CD4-positive, alpha-beta memory T cell (primary cell): ENCODE measurements around the gene ADAM12. TPM values are rescaled to one million over a fixed set of nuclear protein-coding genes. Genes with fewer than 3 reads are reported as not detected.

Source experiments
- CTCF ChIA-PET: fragments of 350-600 bp; sonication (Branson Sonifier 250); formaldehyde crosslinking; loops from one replicate; lab custom pipeline; 2021; ENCODE audit warnings: inconsistent platforms; ENCODE audit not compliant: partially characterized antibody; lab: Charles Lee
- POLR2A ChIA-PET: fragments of 350-600 bp; sonication (Branson Sonifier 250); formaldehyde crosslinking; loops from one replicate; lab custom pipeline; 2021; ENCODE audit not compliant: partially characterized antibody; lab: Charles Lee
- DNase-seq, 5 donors: peaks; one replicate each; pipeline versions ENCODE4 v3.0.0 to v3.0.0-alpha.2; 2020 to 2022; ENCODE audit warnings: mixed read lengths in 1 of 5
- H3K27ac ChIP-seq: one replicate; pipeline ENCODE4 v1.7.0; 2013; ENCODE audit warnings: low read depth, low read length
- H3K27me3 ChIP-seq: 2 replicates; pipeline ENCODE4 v1.7.0; 2013; ENCODE audit warnings: mild to moderate bottlenecking, low read length, moderate library complexity; ENCODE audit not compliant: insufficient read depth
- H3K36me3 ChIP-seq: 2 replicates; pipeline ENCODE4 v1.7.0; 2013; ENCODE audit warnings: mild to moderate bottlenecking, low read length, moderate library complexity; ENCODE audit not compliant: insufficient read depth
- H3K4me1 ChIP-seq: 2 replicates; pipeline ENCODE4 v1.7.0; 2013; ENCODE audit warnings: mild to moderate bottlenecking, low read length, moderate library complexity; ENCODE audit not compliant: insufficient read depth
- H3K4me3 ChIP-seq, 2 donors: one replicate each; pipeline ENCODE4 v1.7.0; 2013; ENCODE audit warnings: low read length in 2 of 2, mild to moderate bottlenecking in 1 of 2
- H3K9me3 ChIP-seq, 2 donors: one replicate each; pipeline ENCODE4 v1.7.0; 2013; ENCODE audit warnings: low read length in 2 of 2, control low read depth in 1 of 2; ENCODE audit not compliant: control insufficient read depth in 1 of 2
- H3K27ac Mint-ChIP-seq, 7 donors: one replicate each; pipeline ENCODE4 v1.8.0; 2020 to 2021; ENCODE audit warnings: mixed read lengths in 7 of 7, mild to moderate bottlenecking in 6 of 7, inconsistent platforms in 3 of 7, moderate library complexity in 3 of 7
- H3K27me3 Mint-ChIP-seq, 2 donors: one replicate each; pipeline ENCODE4 v1.8.0; 2020 to 2021; ENCODE audit warnings: mixed read lengths in 2 of 2
- H3K36me3 Mint-ChIP-seq, 2 donors: one replicate each; pipeline ENCODE4 v1.8.0; 2020 to 2021; ENCODE audit warnings: mixed read lengths in 2 of 2, inconsistent platforms in 1 of 2, mild to moderate bottlenecking in 1 of 2
- H3K4me1 Mint-ChIP-seq, 4 donors: one replicate each; pipeline ENCODE4 v1.8.0; 2020 to 2021; ENCODE audit warnings: mixed read lengths in 4 of 4, mild to moderate bottlenecking in 1 of 4
- H3K4me3 Mint-ChIP-seq, 8 donors: one replicate each; pipeline ENCODE4 v1.8.0; 2020 to 2021; ENCODE audit warnings: mixed read lengths in 8 of 8, mild to moderate bottlenecking in 7 of 8, moderate library complexity in 6 of 8, inconsistent platforms in 3 of 8
- H3K9me3 Mint-ChIP-seq, 8 donors: one replicate each; pipeline ENCODE4 v1.8.0; 2020 to 2021; ENCODE audit warnings: mixed read lengths in 8 of 8, mild to moderate bottlenecking in 5 of 8, inconsistent platforms in 3 of 8, moderate library complexity in 1 of 8
- intact Hi-C: fragments of 100-400 bp; cut with micrococcal nuclease; formaldehyde crosslinking; loops from one replicate; pipeline ENCODE4 v1.15.1; 2023
- polyA plus RNA-seq, 2 donors: library from polyadenylated mRNA; unstranded; fragments of 300-500 nt; fragmentation: Illumina TruSeq; gene quantifications; one replicate each; pipeline ENCODE4 v1.2.3, GENCODE V29; 2021
- total RNA-seq, 2 experiments: library from RNA; stranded (reverse); gene quantifications; one replicate each; pipeline ENCODE4 v1.2.3, GENCODE V29; 2021

The ADAM12 gene
- total and polyA plus RNA-seq, 4 experiments from 2014 or later = 0.17 to 2.3 (median 1.1) TPM

- Histone ChIP-seq H3K27me3 (no peaks in the 10 kb centered on the region), H3K36me3 (no peaks in the 10 kb centered on the region), H3K27ac (peak overlapping the region; percentile 19), H3K9me3 (no peaks in the 10 kb centered on the region), H3K4me3 (no peak overlapping the region), H3K4me1 (peaks cover 14% of the 10 kb centered on the region)
- Mint-ChIP-seq H3K36me3 (peaks cover 0 to 4% of the 10 kb centered on the region in 2 donors), H3K27ac (peak overlapping the region in 6 of 7 donors; percentile 24 to 90 (median 86)), H3K9me3 (peaks cover 0 to 4% (median 0%) of the 10 kb centered on the region in 8 donors), H3K4me1 (peaks cover 8 to 9% (median 9%) of the 10 kb centered on the region in 4 donors), H3K27me3 (peaks cover 0 to 1% of the 10 kb centered on the region in 2 donors), H3K4me3 (no peak overlapping the region)
- ChIA-PET POLR2A (no interaction called here), CTCF (no interaction called here)
- DNase-seq = no peak
- intact Hi-C loops = no loop called here
These were observed 347.2 kb downstream of the ADAM12 start for GRCh38 chr10:126041117-126041516.

- ChIA-PET CTCF (no interaction called here), POLR2A (no interaction called here)
- H3K4me3 ChIP-seq = no peak overlapping the region
- H3K4me1 Mint-ChIP-seq = peaks cover 8 to 9% (median 9%) of the 10 kb centered on the region in 4 donors
- peaks cover 0 to 4% of the 10 kb centered on the region in 2 donors for H3K36me3 Mint-ChIP-seq
- H3K27me3 Mint-ChIP-seq = peaks cover 0 to 1% of the 10 kb centered on the region in 2 donors
- no peak for DNase-seq
- peaks cover 14% of the 10 kb centered on the region for H3K4me1 ChIP-seq
- no peak overlapping the region for H3K27ac Mint-ChIP-seq
- no peaks in the 10 kb centered on the region for H3K36me3 ChIP-seq
- intact Hi-C loops = no loop called here
- no peak overlapping the region for H3K4me3 Mint-ChIP-seq
- H3K9me3 ChIP-seq = peaks cover 0 to 5% of the 10 kb centered on the region in 2 donors
- H3K9me3 Mint-ChIP-seq = peaks cover 0 to 9% (median 4%) of the 10 kb centered on the region in 8 donors
- no peak overlapping the region for H3K27ac ChIP-seq
- no peaks in the 10 kb centered on the region for H3K27me3 ChIP-seq
These were observed 350.3 kb downstream of the ADAM12 start for GRCh38 chr10:126037946-126038345.

GRCh38 chr10:126036515-126036914 is 351.8 kb downstream of the ADAM12 start:
- ChIA-PET POLR2A (no interaction called here), CTCF (interaction anchor here (1.5 kb wide), 1 partner anchor 10 kb away, joined by 4 read pairs; no protein-coding TSS in a partner anchor)
- H3K4me3 ChIP-seq = no peak overlapping the region

GRCh38 chr10:126034586-126034985 is 353.7 kb downstream of the ADAM12 start:
- DNase-seq = no peak
- POLR2A ChIA-PET = no interaction called here
- Histone ChIP-seq H3K4me3 (no peak overlapping the region), H3K4me1 (no peaks in the 10 kb centered on the region), H3K27ac (no peak overlapping the region), H3K27me3 (no peaks in the 10 kb centered on the region), H3K9me3 (peaks cover 0 to 5% of the 10 kb centered on the region in 2 donors), H3K36me3 (no peaks in the 10 kb centered on the region)
- Mint-ChIP-seq H3K27me3 (peaks cover 0 to 1% of the 10 kb centered on the region in 2 donors), H3K9me3 (peaks cover 0 to 10% (median 4%) of the 10 kb centered on the region in 8 donors), H3K4me1 (no peaks in the 10 kb centered on the region), H3K36me3 (peaks cover 0 to 8% of the 10 kb centered on the region in 2 donors), H3K4me3 (no peak overlapping the region), H3K27ac (no peak overlapping the region)
- intact Hi-C loops = no loop called here
- CTCF ChIA-PET = no interaction called here

More at GRCh38 chr10:126036515-126036914, 351.8 kb downstream of the ADAM12 start:
- Mint-ChIP-seq H3K4me3 (peak overlapping the region in 1 of 8 donors; percentile 2), H3K27me3 (peaks cover 0 to 1% of the 10 kb centered on the region in 2 donors), H3K4me1 (peaks cover 0 to 2% (median under 1%) of the 10 kb centered on the region in 4 donors), H3K36me3 (peaks cover 0 to 4% of the 10 kb centered on the region in 2 donors), H3K27ac (no peak overlapping the region), H3K9me3 (peaks cover 0 to 9% (median 4%) of the 10 kb centered on the region in 8 donors)
- no peaks in the 10 kb centered on the region for H3K36me3 ChIP-seq
- no peak overlapping the region for H3K27ac ChIP-seq
- intact Hi-C loops = no loop called here
- H3K4me1 ChIP-seq = peaks cover 2% of the 10 kb centered on the region
- peaks cover 0 to 5% of the 10 kb centered on the region in 2 donors for H3K9me3 ChIP-seq
- no peaks in the 10 kb centered on the region for H3K27me3 ChIP-seq
- DNase-seq = no peak

GRCh38 chr10:126029999-126030398 is 358.3 kb downstream of the ADAM12 start:
- Mint-ChIP-seq H3K27me3 (no peaks in the 10 kb centered on the region), H3K36me3 (peaks cover 0 to 13% of the 10 kb centered on the region in 2 donors), H3K4me1 (no peaks in the 10 kb centered on the region), H3K27ac (no peak overlapping the region), H3K4me3 (no peak overlapping the region), H3K9me3 (peaks cover 2 to 21% (median 13%) of the 10 kb centered on the region in 8 donors)
- ChIA-PET CTCF (no interaction called here), POLR2A (no interaction called here)
- Histone ChIP-seq H3K27me3 (no peaks in the 10 kb centered on the region), H3K4me1 (no peaks in the 10 kb centered on the region), H3K4me3 (no peak overlapping the region), H3K36me3 (no peaks in the 10 kb centered on the region), H3K9me3 (peaks cover 0 to 5% of the 10 kb centered on the region in 2 donors), H3K27ac (no peak overlapping the region)
- intact Hi-C loops = no loop called here
- no peak for DNase-seq

- ChIA-PET CTCF (no interaction called here), POLR2A (no interaction called here)
- Histone ChIP-seq H3K27me3 (no peaks in the 10 kb centered on the region), H3K36me3 (no peaks in the 10 kb centered on the region), H3K27ac (no peak overlapping the region), H3K4me1 (no peaks in the 10 kb centered on the region), H3K9me3 (no peaks in the 10 kb centered on the region), H3K4me3 (no peak overlapping the region)
- H3K27me3 Mint-ChIP-seq = no peaks in the 10 kb centered on the region
- H3K9me3 Mint-ChIP-seq = peaks cover 2 to 19% (median 10%) of the 10 kb centered on the region in 8 donors
- no peak overlapping the region for H3K27ac Mint-ChIP-seq
- intact Hi-C loops = no loop called here
- peaks cover 0 to 13% of the 10 kb centered on the region in 2 donors for H3K36me3 Mint-ChIP-seq
- H3K4me3 Mint-ChIP-seq = no peak overlapping the region
- no peak for DNase-seq
- H3K4me1 Mint-ChIP-seq = no peaks in the 10 kb centered on the region
These were observed 360.6 kb downstream of the ADAM12 start for GRCh38 chr10:126027692-126028091.

GRCh38 chr10:126022841-126023240 is 365.4 kb downstream of the ADAM12 start:
- H3K9me3 ChIP-seq = no peaks in the 10 kb centered on the region
- intact Hi-C loops = no loop called here
- no peak overlapping the region for H3K27ac ChIP-seq
- H3K4me3 Mint-ChIP-seq = no peak overlapping the region
- no peaks in the 10 kb centered on the region for H3K36me3 ChIP-seq
- ChIA-PET CTCF (no interaction called here), POLR2A (no interaction called here)
- peaks cover 0 to 3% of the 10 kb centered on the region in 2 donors for H3K27me3 Mint-ChIP-seq
- DNase-seq = no peak
- H3K36me3 Mint-ChIP-seq = peaks cover 0 to 6% of the 10 kb centered on the region in 2 donors
- no peaks in the 10 kb centered on the region for H3K27me3 ChIP-seq
- no peak overlapping the region for H3K4me3 ChIP-seq
- H3K4me1 ChIP-seq = no peaks in the 10 kb centered on the region
- H3K27ac Mint-ChIP-seq = no peak overlapping the region
- H3K9me3 Mint-ChIP-seq = peaks cover 0 to 8% (median 5%) of the 10 kb centered on the region in 8 donors
- H3K4me1 Mint-ChIP-seq = no peaks in the 10 kb centered on the region
